NCI-H2081 (cell line): ENCODE data around the gene SOX10.

Source experiments
- DNase-seq, 2 experiments: peaks; one replicate each; lab custom pipeline; 2025; lab: John Stamatoyannopoulos, UW

SOX10 gene

DNA sequence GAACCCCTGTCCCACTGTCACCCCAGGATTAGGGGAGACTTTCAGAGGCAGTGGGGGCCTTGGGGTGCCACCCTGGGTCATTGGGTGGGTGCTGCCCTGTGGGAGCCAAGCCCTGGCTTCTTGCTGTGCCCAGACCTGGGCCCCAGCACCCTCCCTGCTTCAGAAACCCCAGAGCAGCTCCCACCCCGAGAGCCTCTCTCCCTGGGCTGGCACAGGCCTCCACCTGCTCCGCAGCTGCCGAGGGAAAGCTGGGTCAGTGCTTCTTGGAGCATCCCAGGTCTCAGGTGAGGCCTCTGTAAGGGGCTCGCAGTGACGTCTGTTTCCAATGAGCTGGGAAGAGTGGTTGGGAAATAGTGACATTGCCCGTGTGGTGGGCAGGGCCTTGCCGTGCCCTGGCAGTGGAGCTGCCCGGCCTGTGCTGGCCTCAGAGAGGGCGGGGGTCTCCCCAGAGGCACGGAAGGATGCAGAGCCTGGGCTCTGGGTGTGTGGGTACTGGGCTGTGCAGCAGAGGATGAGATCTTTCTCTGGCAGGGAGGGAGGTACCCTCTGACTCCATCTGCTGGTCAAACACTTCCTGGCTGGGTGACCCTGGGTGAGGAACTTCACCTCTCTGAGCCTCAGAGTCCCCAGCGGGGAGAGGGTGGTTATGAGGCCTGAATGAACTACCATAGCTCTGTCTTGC is 53.9 kb downstream of the SOX10 start:
- DNase-seq, result no peak

DNA sequence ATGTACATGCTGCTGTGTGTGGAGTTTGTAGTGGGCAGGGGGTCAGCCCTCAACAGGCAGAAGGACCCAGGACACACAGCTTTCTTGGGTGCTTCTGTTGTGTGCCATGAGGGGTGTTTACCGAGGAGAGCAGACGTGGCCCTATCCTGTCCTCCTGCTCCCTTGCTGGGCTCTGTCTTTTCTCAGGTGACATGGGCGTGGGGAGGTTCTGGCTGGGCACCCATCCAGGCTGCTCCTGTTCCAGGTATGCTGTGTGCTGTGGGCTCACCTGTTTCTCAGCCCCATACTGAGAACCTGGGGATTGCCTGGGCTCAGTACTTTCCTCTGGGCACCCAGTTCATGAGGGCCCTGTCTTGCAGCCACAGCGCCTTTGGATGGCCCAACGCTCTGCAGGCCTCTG is 55.0 kb downstream of the SOX10 start:
- no peak for DNase-seq

DNA sequence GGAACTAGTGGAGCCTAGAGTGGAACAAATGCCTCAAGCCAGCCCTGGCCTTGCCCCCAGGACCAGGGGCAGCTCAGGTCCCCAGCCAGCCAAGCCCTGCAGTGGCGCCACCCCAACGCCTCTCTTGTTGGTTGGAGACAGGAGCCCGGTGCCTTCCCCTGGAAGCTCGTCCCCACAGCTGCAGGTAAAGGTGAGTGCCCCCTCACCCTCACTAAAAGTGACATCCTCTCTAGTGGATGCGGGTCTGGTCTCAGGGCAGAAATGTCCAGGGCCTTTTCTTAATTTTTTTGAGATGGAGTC is 56.8 kb downstream of the SOX10 start:
- no peak for DNase-seq

DNA sequence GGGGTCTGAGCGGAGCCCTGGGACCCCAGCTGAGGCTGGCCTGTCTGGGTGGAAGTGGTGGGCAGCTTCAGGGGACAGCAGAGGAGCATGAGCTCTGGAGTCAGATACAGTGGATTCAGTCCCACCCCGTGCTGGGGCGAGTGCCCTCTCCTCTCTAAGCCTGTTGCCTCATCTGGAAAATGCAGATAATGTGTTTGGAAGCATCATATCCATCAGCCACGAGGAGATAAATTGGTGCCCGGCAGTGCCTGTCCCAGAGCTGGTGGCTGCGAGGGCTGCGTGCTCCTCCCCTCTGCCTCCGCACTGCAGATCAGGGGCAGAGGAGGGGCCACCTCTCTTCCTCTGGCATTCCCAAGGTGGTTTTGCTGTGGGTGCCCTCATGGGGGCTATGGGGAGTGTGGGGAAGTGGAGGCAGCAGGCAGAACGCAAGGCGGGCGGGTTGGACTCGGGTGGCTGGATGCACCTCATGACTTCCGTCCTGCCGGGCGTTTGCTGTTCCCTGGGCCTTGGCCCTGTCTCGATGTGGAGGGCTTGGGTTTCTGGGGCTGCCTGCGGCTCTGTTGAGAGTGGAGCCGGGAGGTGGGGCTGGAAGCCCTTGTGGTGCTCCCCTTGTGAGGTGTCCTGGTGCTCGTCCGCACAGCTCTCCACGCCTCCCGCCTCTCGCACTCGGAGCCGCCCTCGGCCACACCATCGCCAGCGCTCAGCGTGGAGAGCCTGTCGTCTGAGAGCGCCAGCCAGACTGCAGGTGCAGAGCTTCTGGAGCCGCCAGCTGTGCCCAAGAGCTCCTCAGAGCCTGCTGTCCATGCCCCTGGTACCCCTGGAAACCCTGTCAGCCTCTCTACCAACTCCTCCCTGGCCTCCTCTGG is 57.4 kb downstream of the SOX10 start:
- DNase-seq, result no peak

DNA sequence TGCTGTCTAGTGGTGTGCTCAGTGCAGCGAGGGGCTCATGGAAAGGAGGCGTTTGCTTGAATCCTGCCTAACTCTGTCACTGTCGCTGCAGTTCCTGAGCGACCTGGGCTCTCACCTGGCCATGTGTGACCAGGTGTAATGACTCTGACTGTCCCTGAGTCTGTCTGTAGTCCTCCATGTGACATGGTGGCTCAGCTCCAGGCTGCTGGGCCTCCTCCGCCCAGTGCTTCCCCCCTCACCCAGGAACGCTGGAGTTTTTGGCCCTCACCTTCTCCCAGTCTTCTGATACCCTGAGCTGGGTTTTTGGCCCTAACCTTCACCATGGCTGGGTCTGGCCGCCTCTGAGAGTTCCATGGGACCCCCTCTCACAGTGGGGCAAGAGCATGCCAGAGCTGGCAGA is 58.0 kb downstream of the SOX10 start:
- no peak for DNase-seq

DNA sequence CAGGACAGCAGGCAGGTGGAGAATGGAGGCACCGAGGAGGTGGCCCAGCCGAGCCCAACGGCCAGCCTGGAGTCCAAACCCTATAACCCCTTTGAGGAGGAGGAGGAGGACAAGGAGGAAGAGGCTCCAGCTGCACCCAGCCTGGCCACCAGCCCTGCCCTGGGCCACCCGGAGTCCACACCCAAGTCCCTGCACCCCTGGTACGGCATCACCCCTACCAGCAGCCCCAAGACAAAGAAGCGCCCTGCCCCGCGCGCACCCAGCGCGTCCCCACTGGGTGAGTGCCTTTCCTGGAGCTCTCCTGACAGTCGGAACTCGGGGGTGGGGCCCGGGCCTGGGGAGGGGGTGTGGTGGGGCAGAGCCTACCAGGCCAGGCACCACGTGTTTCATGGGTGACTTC is 58.6 kb downstream of the SOX10 start:
- no peak for DNase-seq

DNA sequence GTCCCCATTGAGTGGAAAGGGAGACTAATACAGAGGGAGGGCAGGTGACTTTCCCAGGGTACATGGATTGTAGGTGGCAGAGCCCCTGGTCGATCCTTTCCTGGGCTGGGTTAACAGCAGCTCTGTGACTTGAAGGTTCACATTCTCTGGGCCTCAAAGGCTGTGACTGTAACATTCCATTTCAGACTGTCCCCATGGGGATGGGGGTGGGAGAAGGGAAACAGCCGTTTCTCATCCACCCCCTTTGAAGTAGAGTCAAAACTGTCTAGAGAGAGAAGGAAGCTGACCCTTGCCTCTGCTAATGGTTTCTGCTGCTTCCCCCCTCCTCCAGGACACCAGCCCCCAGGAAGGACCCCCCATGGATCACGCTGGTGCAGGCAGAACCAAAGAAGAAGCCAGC is 59.0 kb downstream of the SOX10 start:
- no peak for DNase-seq

DNA sequence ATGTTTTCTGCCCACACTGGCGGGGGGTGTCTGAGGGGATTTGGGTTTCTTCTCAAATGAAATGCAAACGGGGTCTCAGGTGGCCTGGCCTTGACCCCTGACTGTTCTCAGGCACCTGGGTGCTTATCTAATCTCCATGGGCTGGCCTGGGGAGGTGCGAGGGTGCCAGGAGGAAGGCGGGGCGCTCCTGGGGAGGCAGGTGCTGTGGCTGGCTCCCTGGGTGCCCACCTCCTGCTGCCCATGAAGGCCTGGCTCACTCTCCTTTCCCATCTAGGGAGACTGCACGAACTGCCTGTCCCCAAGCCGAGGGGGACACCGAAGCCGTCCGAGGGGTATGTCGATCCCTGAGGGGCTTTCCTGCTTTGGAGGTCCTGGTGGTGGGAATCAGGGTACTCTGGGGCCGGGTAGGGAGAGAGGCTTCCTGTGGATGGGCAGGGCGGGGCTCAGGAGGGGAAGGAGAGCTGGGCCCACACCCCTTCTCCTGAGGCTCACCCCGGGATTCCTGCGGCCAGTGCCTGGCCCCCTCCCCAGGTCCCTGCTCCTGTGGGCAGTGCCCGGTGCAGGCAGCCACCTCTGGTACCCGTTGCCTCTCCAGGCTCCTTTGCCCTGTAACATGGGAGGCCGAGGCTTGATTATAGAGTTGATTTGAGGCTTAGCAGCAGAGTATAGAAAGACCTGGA is 59.8 kb downstream of the SOX10 start:
- no peak for DNase-seq

DNA sequence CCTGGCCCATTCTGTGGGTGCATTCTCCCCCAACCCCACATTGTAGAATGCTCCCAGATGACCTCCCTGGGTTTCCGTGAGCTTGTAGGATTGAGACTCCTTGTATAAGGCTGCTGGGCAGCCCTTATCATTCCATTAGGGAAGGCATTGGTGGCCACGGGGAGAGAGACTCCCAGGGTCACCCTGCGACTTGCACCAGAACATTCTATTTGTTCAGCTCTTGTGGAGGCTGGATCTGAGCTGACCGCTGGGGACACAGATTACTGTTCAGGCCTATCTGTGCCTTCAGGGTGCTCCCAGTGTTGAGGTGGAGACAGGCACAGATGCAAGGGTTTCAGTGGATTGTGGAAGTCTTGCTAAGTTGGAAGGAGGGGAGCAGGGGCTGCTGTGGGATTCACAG is 60.4 kb downstream of the SOX10 start:
- no peak for DNase-seq
